Measurements from ENCODE around the gene UMAD1.
"Not testable (repeated sequence)": the region's sequence is repeated elsewhere in the genome, so short reads cannot be mapped to it uniquely, and the experiment has no call there.

The UMAD1 gene

GRCh38 chr7:7664291-7664690, 23.7 kb downstream of the UMAD1 start:
- intact Hi-C loops (cut with micrococcal nuclease) = loop anchor here (5.0 kb wide), 1 partner anchor 528 kb away; no protein-coding TSS in a partner anchor
- H3K4me1 Mint-ChIP-seq (ENCODE audit: low read depth) = peaks cover 43% of the 10 kb centered on the region
- peaks cover 6% of the 10 kb centered on the region for H3K36me3 Mint-ChIP-seq (ENCODE audit: low read depth)
- no peak overlapping the region for H3K4me3 Mint-ChIP-seq
- H3K9me3 Mint-ChIP-seq = peaks cover 7% of the 10 kb centered on the region
- H3K27me3 Mint-ChIP-seq = no peaks in the 10 kb centered on the region
- H3K27ac Mint-ChIP-seq = peak overlapping the region; percentile 9

GRCh38 chr7:7665031-7665430, 24.5 kb downstream of the UMAD1 start:
- no peaks in the 10 kb centered on the region for H3K9me3 Mint-ChIP-seq
- no peaks in the 10 kb centered on the region for H3K36me3 Mint-ChIP-seq (ENCODE audit: low read depth)
- H3K4me3 Mint-ChIP-seq = no peak overlapping the region
- H3K27me3 Mint-ChIP-seq = no peaks in the 10 kb centered on the region
- peaks cover 48% of the 10 kb centered on the region for H3K4me1 Mint-ChIP-seq (ENCODE audit: low read depth)
- H3K27ac Mint-ChIP-seq = no peak overlapping the region
- intact Hi-C loops (cut with micrococcal nuclease) = no loop called here

GRCh38 chr7:7667187-7667586, 26.6 kb downstream of the UMAD1 start:
- H3K27me3 Mint-ChIP-seq = no peaks in the 10 kb centered on the region
- no peak overlapping the region for H3K4me3 Mint-ChIP-seq
- H3K27ac Mint-ChIP-seq = no peak overlapping the region
- H3K9me3 Mint-ChIP-seq = peaks cover 5% of the 10 kb centered on the region
- peaks cover 4% of the 10 kb centered on the region for H3K36me3 Mint-ChIP-seq (ENCODE audit: low read depth)
- peaks cover 53% of the 10 kb centered on the region for H3K4me1 Mint-ChIP-seq (ENCODE audit: low read depth)
- intact Hi-C loops (cut with micrococcal nuclease) = no loop called here

DNA sequence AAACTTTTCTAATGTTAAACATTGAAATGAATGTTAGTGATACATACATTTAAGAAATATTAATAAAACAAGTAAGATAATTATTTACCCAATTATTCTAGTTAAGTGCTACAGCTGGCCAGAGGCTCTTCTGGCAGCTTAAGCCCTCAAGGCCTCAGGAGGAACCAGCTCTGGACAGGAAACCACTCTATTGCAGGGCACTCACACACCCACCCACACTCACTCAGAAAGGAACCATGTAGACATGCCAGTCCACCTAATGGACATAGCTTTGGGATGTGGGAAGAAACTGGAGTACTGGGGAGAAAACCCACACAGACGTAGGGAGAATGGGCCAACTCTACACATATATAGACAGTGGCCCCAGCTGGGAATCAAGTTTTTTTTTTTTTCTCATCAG, 28.2 kb downstream of the UMAD1 start:
- H3K4me3 Mint-ChIP-seq = no peak overlapping the region
- H3K36me3 Mint-ChIP-seq (ENCODE audit: low read depth) = peaks cover 11% of the 10 kb centered on the region
- peaks cover 9% of the 10 kb centered on the region for H3K9me3 Mint-ChIP-seq
- H3K27me3 Mint-ChIP-seq = no peaks in the 10 kb centered on the region
- H3K27ac Mint-ChIP-seq = peak overlapping the region; percentile 20
- peaks cover 68% of the 10 kb centered on the region for H3K4me1 Mint-ChIP-seq (ENCODE audit: low read depth)
- intact Hi-C loops (cut with micrococcal nuclease) = no loop called here

GRCh38 chr7:7670490-7670889, 29.9 kb downstream of the UMAD1 start:
- no peak overlapping the region for H3K4me3 Mint-ChIP-seq
- peaks cover 17% of the 10 kb centered on the region for H3K36me3 Mint-ChIP-seq (ENCODE audit: low read depth)
- intact Hi-C loops (cut with micrococcal nuclease) = no loop called here
- H3K27me3 Mint-ChIP-seq = no peaks in the 10 kb centered on the region
- H3K9me3 Mint-ChIP-seq = peaks cover 9% of the 10 kb centered on the region
- no peak overlapping the region for H3K27ac Mint-ChIP-seq
- peaks cover 65% of the 10 kb centered on the region for H3K4me1 Mint-ChIP-seq (ENCODE audit: low read depth)

- intact Hi-C loops (cut with micrococcal nuclease) = no loop called here
- peak overlapping the region; percentile 36 for H3K4me3 Mint-ChIP-seq
- H3K9me3 Mint-ChIP-seq = peaks cover 9% of the 10 kb centered on the region
- peak overlapping the region; percentile 95 for H3K27ac Mint-ChIP-seq
- peaks cover 24% of the 10 kb centered on the region for H3K36me3 Mint-ChIP-seq (ENCODE audit: low read depth)
- H3K27me3 Mint-ChIP-seq = no peaks in the 10 kb centered on the region
- peaks cover 59% of the 10 kb centered on the region for H3K4me1 Mint-ChIP-seq (ENCODE audit: low read depth)
Measured at GRCh38 chr7:7671361-7671760, 30.8 kb downstream of the UMAD1 start.

- H3K36me3 Mint-ChIP-seq (ENCODE audit: low read depth) = peaks cover 31% of the 10 kb centered on the region
- peaks cover 52% of the 10 kb centered on the region for H3K4me1 Mint-ChIP-seq (ENCODE audit: low read depth)
- no peak overlapping the region for H3K4me3 Mint-ChIP-seq
- no peaks in the 10 kb centered on the region for H3K27me3 Mint-ChIP-seq
- intact Hi-C loops (cut with micrococcal nuclease) = no loop called here
- peaks cover 9% of the 10 kb centered on the region for H3K9me3 Mint-ChIP-seq
- peak overlapping the region; percentile 95 for H3K27ac Mint-ChIP-seq
Measured at GRCh38 chr7:7672545-7673239, 32.1 kb downstream of the UMAD1 start.

DNA sequence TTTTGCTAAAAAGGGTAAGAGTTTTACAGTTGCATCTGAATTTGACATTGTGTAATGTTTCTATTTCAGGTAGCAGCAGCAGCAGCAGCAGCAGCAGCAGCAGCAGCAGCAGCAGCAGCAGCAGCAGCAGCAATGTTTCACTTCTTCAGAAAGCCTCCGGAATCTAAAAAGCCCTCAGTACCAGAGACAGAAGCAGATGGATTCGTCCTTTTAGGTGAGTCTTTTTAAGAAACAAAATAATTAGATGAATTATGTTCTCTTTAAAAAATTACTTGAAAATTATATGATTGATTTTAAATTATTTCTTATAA, 32.6 kb downstream of the UMAD1 start:
- H3K27ac Mint-ChIP-seq = no peak overlapping the region
- H3K4me1 Mint-ChIP-seq (ENCODE audit: low read depth) = peaks cover 47% of the 10 kb centered on the region
- peaks cover 36% of the 10 kb centered on the region for H3K36me3 Mint-ChIP-seq (ENCODE audit: low read depth)
- intact Hi-C loops (cut with micrococcal nuclease) = no loop called here
- H3K27me3 Mint-ChIP-seq = no peaks in the 10 kb centered on the region
- peaks cover 9% of the 10 kb centered on the region for H3K9me3 Mint-ChIP-seq
- H3K4me3 Mint-ChIP-seq = no peak overlapping the region

DNA sequence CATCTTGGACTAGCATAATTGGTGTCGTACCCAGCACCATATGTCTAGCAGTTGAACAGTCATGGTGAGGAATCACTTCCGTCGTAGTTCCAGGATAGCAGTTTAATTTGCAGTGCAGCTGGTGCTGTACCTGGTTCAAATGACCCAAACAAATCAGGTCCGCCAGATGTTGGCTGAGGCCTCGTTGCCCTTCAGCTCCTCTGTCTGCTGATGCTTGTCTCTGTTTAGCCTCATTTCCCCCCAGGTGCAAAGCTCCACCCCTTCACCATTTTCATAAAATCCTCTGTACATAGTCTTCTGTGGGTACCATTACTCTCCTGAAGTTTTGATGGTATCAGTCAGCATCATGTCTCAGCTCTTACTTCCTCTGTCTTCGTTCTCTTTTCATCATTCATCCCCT, 35.1 kb downstream of the UMAD1 start:
- peaks cover 36% of the 10 kb centered on the region for H3K36me3 Mint-ChIP-seq (ENCODE audit: low read depth)
- no peak overlapping the region for H3K4me3 Mint-ChIP-seq
- H3K4me1 Mint-ChIP-seq (ENCODE audit: low read depth) = peaks cover 34% of the 10 kb centered on the region
- intact Hi-C loops (cut with micrococcal nuclease) = no loop called here
- no peak overlapping the region for H3K27ac Mint-ChIP-seq
- no peaks in the 10 kb centered on the region for H3K27me3 Mint-ChIP-seq
- peaks cover 9% of the 10 kb centered on the region for H3K9me3 Mint-ChIP-seq

DNA sequence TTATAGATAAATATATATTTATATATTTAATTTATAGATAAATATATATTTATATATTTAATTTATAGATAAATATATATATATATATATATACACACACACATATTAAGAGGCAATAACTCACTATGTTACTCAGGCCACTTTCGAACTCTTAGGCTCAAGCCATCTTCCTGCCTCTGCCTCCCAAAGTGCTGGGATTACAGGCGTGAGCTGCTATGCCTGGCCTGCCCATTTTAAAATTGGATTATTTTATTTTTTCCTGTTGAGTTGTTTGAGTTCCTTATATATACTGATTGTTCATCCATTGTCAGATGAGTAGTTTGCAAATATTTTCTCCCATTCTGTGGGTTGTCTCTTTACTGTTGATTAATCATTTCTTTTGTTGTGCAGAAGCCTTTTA, 39.1 kb downstream of the UMAD1 start:
- H3K27ac Mint-ChIP-seq = not testable (repeated sequence)
- intact Hi-C loops (cut with micrococcal nuclease) = loop anchor here (2.0 to 5.0 kb wide), 2 partner anchors 357 to 618 kb away; no protein-coding TSS in a partner anchor

GRCh38 chr7:7681191-7681935, 40.8 kb downstream of the UMAD1 start:
- H3K36me3 Mint-ChIP-seq (ENCODE audit: low read depth) = peaks cover 12% of the 10 kb centered on the region
- no peak overlapping the region for H3K4me3 Mint-ChIP-seq
- no peaks in the 10 kb centered on the region for H3K27me3 Mint-ChIP-seq
- no peaks in the 10 kb centered on the region for H3K4me1 Mint-ChIP-seq (ENCODE audit: low read depth)
- H3K27ac Mint-ChIP-seq = no peak overlapping the region
- no peaks in the 10 kb centered on the region for H3K9me3 Mint-ChIP-seq
- intact Hi-C loops (cut with micrococcal nuclease) = loop anchor here (1.0 to 5.0 kb wide), 3 partner anchors 355 to 616 kb away; no protein-coding TSS in a partner anchor

More for the DNA sequence above, 39.1 kb downstream of the UMAD1 start:
- H3K27me3 Mint-ChIP-seq; H3K4me3 Mint-ChIP-seq; H3K9me3 Mint-ChIP-seq; H3K4me1 Mint-ChIP-seq (ENCODE audit: low read depth): not testable (repeated sequence)
- H3K36me3 Mint-ChIP-seq (ENCODE audit: low read depth) = peaks cover 18% of the 10 kb centered on the region

DNA sequence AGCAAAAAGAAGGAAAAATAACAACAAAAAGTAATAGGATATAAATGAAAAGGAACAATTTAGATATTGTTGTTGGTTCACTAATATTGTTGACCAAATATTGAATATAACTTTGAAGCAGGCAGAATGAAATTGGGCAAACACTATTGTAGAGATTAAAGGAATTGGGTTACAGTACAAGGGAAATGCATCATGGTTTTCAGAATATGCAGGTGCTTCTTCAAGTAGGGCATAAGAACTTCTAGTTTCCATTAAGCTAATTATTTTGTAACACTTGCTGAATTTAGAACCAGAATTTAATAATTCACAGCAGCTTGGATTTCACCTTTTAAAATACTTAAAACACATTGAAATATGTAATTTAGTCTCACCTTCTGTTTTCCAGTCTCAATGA, 41.4 kb downstream of the UMAD1 start:
- no peak overlapping the region for H3K4me3 Mint-ChIP-seq
- intact Hi-C loops (cut with micrococcal nuclease) = loop anchor here (1.0 to 5.0 kb wide), 3 partner anchors 355 to 615 kb away; no protein-coding TSS in a partner anchor
- H3K27ac Mint-ChIP-seq = no peak overlapping the region
- H3K9me3 Mint-ChIP-seq = no peaks in the 10 kb centered on the region
- no peaks in the 10 kb centered on the region for H3K27me3 Mint-ChIP-seq
- peaks cover 5% of the 10 kb centered on the region for H3K4me1 Mint-ChIP-seq (ENCODE audit: low read depth)
- H3K36me3 Mint-ChIP-seq (ENCODE audit: low read depth) = peaks cover 12% of the 10 kb centered on the region

DNA sequence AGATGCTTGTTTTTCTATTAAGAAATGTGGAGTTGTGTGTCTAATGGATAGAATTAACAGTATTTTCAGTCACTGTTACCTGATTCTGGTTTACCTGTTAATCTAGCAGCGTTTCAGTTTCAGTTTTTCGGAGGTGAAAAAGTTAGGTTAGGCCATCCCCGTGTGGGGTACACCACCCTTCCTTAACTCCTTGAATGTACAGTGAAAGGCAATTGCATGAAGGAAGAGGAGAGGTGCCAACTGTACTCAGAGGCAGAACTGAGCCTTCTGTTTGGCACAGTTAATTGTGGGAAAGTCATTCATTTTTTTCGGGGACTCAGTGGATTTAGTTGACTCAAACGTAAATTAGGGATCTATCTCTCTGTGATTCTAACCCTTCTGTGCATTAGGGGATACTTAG, 42.3 kb downstream of the UMAD1 start:
- H3K4me1 Mint-ChIP-seq (ENCODE audit: low read depth) = peaks cover 10% of the 10 kb centered on the region
- intact Hi-C loops (cut with micrococcal nuclease) = loop anchor here (5.0 kb wide), 1 partner anchor 614 kb away; no protein-coding TSS in a partner anchor
- H3K27ac Mint-ChIP-seq = no peak overlapping the region
- no peaks in the 10 kb centered on the region for H3K9me3 Mint-ChIP-seq
- H3K36me3 Mint-ChIP-seq (ENCODE audit: low read depth) = peaks cover 4% of the 10 kb centered on the region
- H3K27me3 Mint-ChIP-seq = no peaks in the 10 kb centered on the region
- no peak overlapping the region for H3K4me3 Mint-ChIP-seq

GRCh38 chr7:7686811-7687508, 46.4 kb downstream of the UMAD1 start:
- Mint-ChIP-seq H3K4me3 (no peak overlapping the region), H3K9me3 (no peaks in the 10 kb centered on the region), H3K36me3 (ENCODE audit: low read depth) (no peaks in the 10 kb centered on the region), H3K27me3 (no peaks in the 10 kb centered on the region), H3K27ac (no peak overlapping the region), H3K4me1 (ENCODE audit: low read depth) (peaks cover 16% of the 10 kb centered on the region)
- intact Hi-C loops (cut with micrococcal nuclease) = no loop called here

All from dendritic cell treated with granulocyte-macrophage colony-stimulating factor and Interleukin-4, amounts not matched to agents 40 ng/mL and 50 ng/mL, for 4 days (primary cell).